ENCODE measurements around the gene NELL2. TPM values are rescaled to one million over a fixed set of nuclear protein-coding genes. Genes with fewer than 3 reads are reported as not detected.

NELL2 gene
- polyA plus RNA-seq, 2 of the 4 experiments (the other 2 are of a cell fraction) = 0.16 TPM; not detected in 1

DNA sequence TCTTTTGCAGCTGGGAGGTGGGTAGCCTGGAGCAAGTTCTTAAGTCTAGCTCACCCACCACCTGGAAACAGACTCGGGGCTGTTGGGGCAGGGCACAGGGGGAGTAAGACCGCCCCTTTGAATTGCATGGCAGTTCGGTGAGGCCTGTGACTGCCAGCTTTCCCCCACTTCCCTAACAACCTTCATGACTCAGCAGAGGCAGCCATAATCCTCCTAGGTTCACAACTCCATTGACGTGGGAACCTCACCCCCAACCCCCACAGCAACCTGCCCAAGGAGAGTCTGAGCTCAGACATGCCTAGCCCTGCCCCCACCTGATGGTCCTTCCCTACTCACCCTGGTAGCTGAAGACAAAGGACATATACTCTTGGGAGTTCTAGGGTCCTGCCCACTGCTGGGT, 87.4 kb downstream of the NELL2 start:
- H3K4me3 ChIP-seq = no peak overlapping the region
- CTCF ChIA-PET = interaction anchor here (1.3 to 2.1 kb wide), 3 partner anchors 13 to 160 kb away, joined by 3 to 4 read pairs (median 4); no protein-coding TSS in a partner anchor
- POLR2A ChIA-PET = no interaction called here
- FAIRE-seq (no peak), ATAC-seq (no peak), DNase-seq (ENCODE audit: low read depth in 1 of 2, low spot score in 1 of 2) (no peak)
- WGBS (ENCODE audit: missing lambda C conversion rate) = 8% methylated on average over 4 of the region's 4 CpGs
- no peaks in the 10 kb centered on the region for H3K9me3 ChIP-seq
- no peaks in the 10 kb centered on the region for H3K4me1 ChIP-seq
- H3K27ac ChIP-seq = no peak overlapping the region
- no peak for TF ChIP-seq EP300 (IDR thresholded peaks at IDR 0.05)
- no peak for TF ChIP-seq CBX2 (IDR thresholded peaks at IDR 0.05; ENCODE audit: borderline replicate concordance, low read depth)
- no peak for TF ChIP-seq CEBPB (IDR thresholded peaks at IDR 0.05)
- no peak for TF ChIP-seq JUN (IDR thresholded peaks at IDR 0.05)
- TF ChIP-seq, protein P1, sequence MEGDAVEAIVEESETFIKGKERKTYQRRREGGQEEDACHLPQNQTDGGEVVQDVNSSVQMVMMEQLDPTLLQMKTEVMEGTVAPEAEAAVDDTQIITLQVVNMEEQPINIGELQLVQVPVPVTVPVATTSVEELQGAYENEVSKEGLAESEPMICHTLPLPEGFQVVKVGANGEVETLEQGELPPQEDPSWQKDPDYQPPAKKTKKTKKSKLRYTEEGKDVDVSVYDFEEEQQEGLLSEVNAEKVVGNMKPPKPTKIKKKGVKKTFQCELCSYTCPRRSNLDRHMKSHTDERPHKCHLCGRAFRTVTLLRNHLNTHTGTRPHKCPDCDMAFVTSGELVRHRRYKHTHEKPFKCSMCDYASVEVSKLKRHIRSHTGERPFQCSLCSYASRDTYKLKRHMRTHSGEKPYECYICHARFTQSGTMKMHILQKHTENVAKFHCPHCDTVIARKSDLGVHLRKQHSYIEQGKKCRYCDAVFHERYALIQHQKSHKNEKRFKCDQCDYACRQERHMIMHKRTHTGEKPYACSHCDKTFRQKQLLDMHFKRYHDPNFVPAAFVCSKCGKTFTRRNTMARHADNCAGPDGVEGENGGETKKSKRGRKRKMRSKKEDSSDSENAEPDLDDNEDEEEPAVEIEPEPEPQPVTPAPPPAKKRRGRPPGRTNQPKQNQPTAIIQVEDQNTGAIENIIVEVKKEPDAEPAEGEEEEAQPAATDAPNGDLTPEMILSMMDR (IDR thresholded peaks at IDR 0.05) = no peak
- TF ChIP-seq BHLHE40 (IDR thresholded peaks at IDR 0.05; ENCODE audit: low read depth, low read length) = no peak
- TF ChIP-seq, protein P2, sequence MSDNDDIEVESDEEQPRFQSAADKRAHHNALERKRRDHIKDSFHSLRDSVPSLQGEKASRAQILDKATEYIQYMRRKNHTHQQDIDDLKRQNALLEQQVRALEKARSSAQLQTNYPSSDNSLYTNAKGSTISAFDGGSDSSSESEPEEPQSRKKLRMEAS (IDR thresholded peaks at IDR 0.05) = no peak
- TF ChIP-seq HDAC2 (IDR thresholded peaks at IDR 0.05) = no peak
- TF ChIP-seq EHMT2 (IDR thresholded peaks at IDR 0.05; ENCODE audit: low read depth) = no peak
- TF ChIP-seq RFX5 (IDR thresholded peaks at IDR 0.05) = no peak
- TF ChIP-seq ZC3H11A (IDR thresholded peaks at IDR 0.05) = no peak
- no peak for TF ChIP-seq NR3C1 (IDR thresholded peaks at IDR 0.05)
- no peak overlapping the region for H3K4me2 ChIP-seq

DNA sequence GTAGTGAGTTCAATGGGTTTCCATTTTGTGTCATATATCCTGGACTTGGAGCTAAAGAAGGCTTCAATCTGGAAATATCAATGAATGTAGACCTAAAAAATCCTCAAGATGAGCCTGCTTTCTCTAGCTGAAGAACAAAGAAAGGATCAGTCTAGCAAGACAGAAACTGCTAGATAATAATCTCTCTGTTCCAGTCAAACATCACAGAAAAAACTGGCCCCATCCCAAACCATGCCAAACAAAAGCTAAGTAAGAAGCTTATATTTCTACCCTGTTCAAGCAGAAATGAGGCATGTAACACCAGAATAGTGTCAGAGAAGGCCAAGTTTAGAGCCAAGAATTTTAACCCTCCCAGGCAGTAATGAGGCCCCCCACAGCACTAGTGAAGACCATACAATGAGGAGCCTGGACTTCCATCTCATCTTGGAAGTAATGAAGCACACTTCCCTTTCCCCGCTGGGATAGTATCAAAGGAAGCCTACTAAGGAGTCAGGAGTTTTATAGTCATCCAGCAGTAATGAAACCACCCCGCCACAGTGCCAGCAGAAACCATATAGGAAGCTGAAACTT, 95.8 kb downstream of the NELL2 start:
- H3K4me1 ChIP-seq = no peaks in the 10 kb centered on the region
- CTCF ChIA-PET = interaction anchor here (0.8 kb wide), 1 partner anchor 9 kb away, joined by 3 read pairs; no protein-coding TSS in a partner anchor
- no peaks in the 10 kb centered on the region for H3K9me3 ChIP-seq
- 3% methylated on average over 2 of the region's 2 CpGs for WGBS (ENCODE audit: missing lambda C conversion rate)
- POLR2A ChIA-PET = no interaction called here
- H3K27ac ChIP-seq = no peak overlapping the region
- no peak for DNase-seq (ENCODE audit: low read depth in 1 of 2, low spot score in 1 of 2)
- H3K4me3 ChIP-seq = no peak overlapping the region
- TF ChIP-seq HDAC2 (IDR thresholded peaks at IDR 0.05) (no peak), MAZ (IDR thresholded peaks at IDR 0.05; ENCODE audit: borderline replicate concordance, low read depth, low read length) (no peak), CBX8 (IDR thresholded peaks at IDR 0.05) (no peak), POLR2A (IDR thresholded peaks at IDR 0.05; ENCODE audit: low read length) (no peak), PHF8 (IDR thresholded peaks at IDR 0.05; ENCODE audit: borderline replicate concordance, low read depth) (no peak), ATOH8 (CRISPR knock-in tag; IDR thresholded peaks at IDR 0.05; ENCODE audit: low read depth) (no peak), ZFP36 (IDR thresholded peaks at IDR 0.05; ENCODE audit: borderline replicate concordance, partially characterized antibody) (no peak), ELK1 (IDR thresholded peaks at IDR 0.05; ENCODE audit: low read depth, low read length) (no peak), SMC3 (IDR thresholded peaks at IDR 0.05) (no peak), RARB (CRISPR knock-in tag; IDR thresholded peaks at IDR 0.05) (no peak), GATA3 (IDR thresholded peaks at IDR 0.05; ENCODE audit: borderline replicate concordance) (no peak), KDM1A (IDR thresholded peaks at IDR 0.05; ENCODE audit: low read depth) (no peak)
- TF ChIP-seq, protein P1 (IDR thresholded peaks at IDR 0.05) = no peak
- TF ChIP-seq, protein P2 (IDR thresholded peaks at IDR 0.05) = no peak
- TF ChIP-seq, protein P3, sequence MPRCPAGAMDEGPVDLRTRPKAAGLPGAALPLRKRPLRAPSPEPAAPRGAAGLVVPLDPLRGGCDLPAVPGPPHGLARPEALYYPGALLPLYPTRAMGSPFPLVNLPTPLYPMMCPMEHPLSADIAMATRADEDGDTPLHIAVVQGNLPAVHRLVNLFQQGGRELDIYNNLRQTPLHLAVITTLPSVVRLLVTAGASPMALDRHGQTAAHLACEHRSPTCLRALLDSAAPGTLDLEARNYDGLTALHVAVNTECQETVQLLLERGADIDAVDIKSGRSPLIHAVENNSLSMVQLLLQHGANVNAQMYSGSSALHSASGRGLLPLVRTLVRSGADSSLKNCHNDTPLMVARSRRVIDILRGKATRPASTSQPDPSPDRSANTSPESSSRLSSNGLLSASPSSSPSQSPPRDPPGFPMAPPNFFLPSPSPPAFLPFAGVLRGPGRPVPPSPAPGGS (IDR thresholded peaks at IDR 0.05) = no peak
- no peak overlapping the region for H3K4me2 ChIP-seq
- no peak for ATAC-seq
- FAIRE-seq = no peak

Data from A549 (cell line).